Osteoblast (primary cell): ENCODE data around the gene SLC22A12. TPM values are rescaled to one million over a fixed set of nuclear protein-coding genes. Genes with fewer than 3 reads are reported as not detected.

Source experiments
- DNase-seq: peaks from one replicate; pipeline ENCODE4 v3.0.0; 2011; ENCODE audit warnings: low spot score, mixed read lengths; ENCODE audit not compliant: insufficient read length; ENCODE audit errors: missing footprints
- H2AFZ ChIP-seq: 2 replicates; pipeline ENCODE4 v1.6.0; 2011; ENCODE audit warnings: mild to moderate bottlenecking, low read length
- H3K27ac ChIP-seq: 2 replicates; pipeline ENCODE4 v1.5.1; 2011; ENCODE audit warnings: mild to moderate bottlenecking, low read depth, low read length, moderate library complexity
- H3K27me3 ChIP-seq: 2 replicates; pipeline ENCODE4 v1.6.0; 2012; ENCODE audit warnings: mild to moderate bottlenecking, control low read depth, inconsistent platforms, low read length, moderate library complexity; ENCODE audit not compliant: insufficient read depth
- H3K36me3 ChIP-seq: 2 replicates; pipeline ENCODE4 v1.5.1; 2011; ENCODE audit warnings: mild to moderate bottlenecking, low read length, control low read depth, moderate library complexity; ENCODE audit not compliant: insufficient read depth
- H3K4me1 ChIP-seq: 2 replicates; pipeline ENCODE4 v1.5.1; 2011; ENCODE audit warnings: mild to moderate bottlenecking, low read length, control low read depth, moderate library complexity; ENCODE audit not compliant: insufficient read depth
- H3K4me2 ChIP-seq: 2 replicates; pipeline ENCODE4 v1.6.0; 2011; ENCODE audit warnings: mild to moderate bottlenecking, low read length; ENCODE audit not compliant: insufficient read depth
- H3K4me3 ChIP-seq: fragments of 200-600 bp; sonication (generic); 3 replicates; pipeline ENCODE4 v1.5.1; 2012; ENCODE audit warnings: mild to moderate bottlenecking, low read length, inconsistent platforms; ENCODE audit not compliant: insufficient read depth
- H3K79me2 ChIP-seq: 2 replicates; pipeline ENCODE4 v1.6.0; 2012; ENCODE audit warnings: mild to moderate bottlenecking, low read length, control low read depth, inconsistent platforms; ENCODE audit not compliant: insufficient read depth
- H3K9me3 ChIP-seq: 2 replicates; pipeline ENCODE4 v1.5.1; 2011; ENCODE audit warnings: low read depth, low read length, control low read depth
- H4K20me1 ChIP-seq: 2 replicates; pipeline ENCODE4 v1.6.0; 2012; ENCODE audit warnings: mild to moderate bottlenecking, low read length, control low read depth; ENCODE audit not compliant: insufficient read depth
- total RNA-seq: library from RNA; depleted of rRNA; stranded (reverse); fragments of >200 nt; gene quantifications from 2 replicates; pipeline ENCODE4 v1.2.3, GENCODE V29; 2012
- TF ChIP-seq, protein P1 (sequence below): IDR thresholded peaks from 2 replicates; pipeline ENCODE4 v1.5.1; 2011; ENCODE audit warnings: mild to moderate bottlenecking, low read depth, low read length, moderate library complexity; ENCODE audit errors: extremely low read depth

The SLC22A12 gene
- total RNA-seq, 1 donor = not detected

DNA sequence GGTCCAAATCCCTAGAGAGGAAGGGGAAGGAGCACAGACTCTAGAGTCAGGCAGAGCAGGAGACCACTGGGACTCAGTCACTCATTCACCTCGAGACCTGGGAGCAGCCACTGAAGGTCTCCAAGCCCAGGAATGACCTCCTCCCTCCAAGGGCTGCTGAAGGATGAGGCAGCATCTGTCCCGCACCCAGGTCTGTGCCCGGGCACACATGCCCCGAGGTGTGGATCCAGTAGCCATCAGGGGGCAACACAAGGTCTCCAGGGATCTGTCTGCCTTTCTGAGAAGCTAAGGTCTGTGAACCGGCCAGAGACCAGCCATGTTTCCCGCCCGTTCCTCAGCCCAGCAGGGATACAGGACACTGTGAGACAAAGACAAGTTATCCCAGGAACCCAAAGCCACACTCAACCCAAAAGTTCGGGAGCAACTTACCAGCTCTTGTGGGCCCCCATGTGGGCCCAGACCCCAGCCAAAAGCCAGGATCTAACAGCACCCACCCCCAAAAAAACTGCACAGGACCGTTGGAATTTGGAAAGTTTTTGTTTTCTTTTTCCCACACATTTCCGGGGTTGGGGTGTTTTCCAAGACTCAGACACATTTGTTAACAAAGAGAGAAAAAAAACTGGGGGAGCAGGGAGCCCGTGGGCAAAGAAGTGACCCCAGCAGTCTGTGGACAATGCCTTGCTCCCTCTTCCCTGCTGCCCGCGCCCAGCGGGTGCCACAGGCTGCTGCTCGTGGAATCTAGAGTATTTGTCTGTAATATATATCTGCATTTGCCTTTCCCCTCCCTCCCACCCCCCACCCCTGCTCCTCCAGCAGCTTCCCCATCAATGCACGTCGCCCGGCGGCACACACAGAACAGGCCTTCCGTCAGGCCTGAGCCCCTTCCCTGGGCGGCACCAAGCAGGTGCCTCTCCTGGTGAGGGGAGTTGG, 14.9 kb downstream of the SLC22A12 start:
- no peaks in the 10 kb centered on the region for H3K79me2 ChIP-seq
- TF ChIP-seq, protein P1, sequence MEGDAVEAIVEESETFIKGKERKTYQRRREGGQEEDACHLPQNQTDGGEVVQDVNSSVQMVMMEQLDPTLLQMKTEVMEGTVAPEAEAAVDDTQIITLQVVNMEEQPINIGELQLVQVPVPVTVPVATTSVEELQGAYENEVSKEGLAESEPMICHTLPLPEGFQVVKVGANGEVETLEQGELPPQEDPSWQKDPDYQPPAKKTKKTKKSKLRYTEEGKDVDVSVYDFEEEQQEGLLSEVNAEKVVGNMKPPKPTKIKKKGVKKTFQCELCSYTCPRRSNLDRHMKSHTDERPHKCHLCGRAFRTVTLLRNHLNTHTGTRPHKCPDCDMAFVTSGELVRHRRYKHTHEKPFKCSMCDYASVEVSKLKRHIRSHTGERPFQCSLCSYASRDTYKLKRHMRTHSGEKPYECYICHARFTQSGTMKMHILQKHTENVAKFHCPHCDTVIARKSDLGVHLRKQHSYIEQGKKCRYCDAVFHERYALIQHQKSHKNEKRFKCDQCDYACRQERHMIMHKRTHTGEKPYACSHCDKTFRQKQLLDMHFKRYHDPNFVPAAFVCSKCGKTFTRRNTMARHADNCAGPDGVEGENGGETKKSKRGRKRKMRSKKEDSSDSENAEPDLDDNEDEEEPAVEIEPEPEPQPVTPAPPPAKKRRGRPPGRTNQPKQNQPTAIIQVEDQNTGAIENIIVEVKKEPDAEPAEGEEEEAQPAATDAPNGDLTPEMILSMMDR = no peak
- no peak overlapping the region for H3K4me3 ChIP-seq
- no peak overlapping the region for H2AFZ ChIP-seq
- no peak overlapping the region for H3K4me2 ChIP-seq
- no peaks in the 10 kb centered on the region for H3K36me3 ChIP-seq
- H4K20me1 ChIP-seq = peaks cover 7% of the 10 kb centered on the region
- H3K9me3 ChIP-seq = no peaks in the 10 kb centered on the region
- DNase-seq = peak; percentile 92
- no peak overlapping the region for H3K27ac ChIP-seq
- no peaks in the 10 kb centered on the region for H3K27me3 ChIP-seq
- H3K4me1 ChIP-seq = peaks cover 14% of the 10 kb centered on the region

DNA sequence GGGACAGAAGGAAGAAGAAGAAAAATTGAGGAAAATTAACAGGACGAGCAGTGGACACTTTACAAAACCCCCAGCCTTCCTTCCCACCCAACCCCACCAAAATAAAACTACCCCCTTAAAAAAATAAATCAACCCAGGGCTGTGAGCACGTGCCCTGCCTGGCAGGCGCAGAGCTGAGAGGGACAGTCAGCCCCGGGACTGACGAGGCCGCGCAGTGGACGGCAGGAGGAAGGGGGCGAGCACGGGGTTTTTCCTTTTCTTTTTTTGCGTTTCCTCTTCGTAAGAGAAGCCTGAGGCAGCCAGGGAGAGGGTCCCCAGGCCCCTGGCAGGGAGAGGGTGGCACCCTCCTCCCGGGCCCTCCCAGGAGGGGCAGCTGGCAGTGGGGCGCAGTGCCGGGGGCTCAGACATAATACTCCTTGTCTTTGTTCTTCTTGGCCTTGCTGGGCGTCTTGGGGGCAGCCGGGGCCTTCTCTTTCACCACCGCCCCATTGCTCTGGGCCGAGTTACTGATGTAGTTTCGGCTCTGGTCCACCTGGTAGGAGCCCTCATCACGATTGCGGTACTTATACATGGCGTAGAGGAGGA, 15.9 kb downstream of the SLC22A12 start:
- no peaks in the 10 kb centered on the region for H3K36me3 ChIP-seq
- H3K79me2 ChIP-seq = no peaks in the 10 kb centered on the region
- peak; percentile 79 for DNase-seq
- H2AFZ ChIP-seq = no peak overlapping the region
- H3K4me3 ChIP-seq = no peak overlapping the region
- H3K4me2 ChIP-seq = no peak overlapping the region
- H3K27ac ChIP-seq = no peak overlapping the region
- H3K27me3 ChIP-seq = no peaks in the 10 kb centered on the region
- TF ChIP-seq, protein P1 = no peak
- peaks cover 14% of the 10 kb centered on the region for H3K4me1 ChIP-seq
- H4K20me1 ChIP-seq = peaks cover 15% of the 10 kb centered on the region
- no peaks in the 10 kb centered on the region for H3K9me3 ChIP-seq

DNA sequence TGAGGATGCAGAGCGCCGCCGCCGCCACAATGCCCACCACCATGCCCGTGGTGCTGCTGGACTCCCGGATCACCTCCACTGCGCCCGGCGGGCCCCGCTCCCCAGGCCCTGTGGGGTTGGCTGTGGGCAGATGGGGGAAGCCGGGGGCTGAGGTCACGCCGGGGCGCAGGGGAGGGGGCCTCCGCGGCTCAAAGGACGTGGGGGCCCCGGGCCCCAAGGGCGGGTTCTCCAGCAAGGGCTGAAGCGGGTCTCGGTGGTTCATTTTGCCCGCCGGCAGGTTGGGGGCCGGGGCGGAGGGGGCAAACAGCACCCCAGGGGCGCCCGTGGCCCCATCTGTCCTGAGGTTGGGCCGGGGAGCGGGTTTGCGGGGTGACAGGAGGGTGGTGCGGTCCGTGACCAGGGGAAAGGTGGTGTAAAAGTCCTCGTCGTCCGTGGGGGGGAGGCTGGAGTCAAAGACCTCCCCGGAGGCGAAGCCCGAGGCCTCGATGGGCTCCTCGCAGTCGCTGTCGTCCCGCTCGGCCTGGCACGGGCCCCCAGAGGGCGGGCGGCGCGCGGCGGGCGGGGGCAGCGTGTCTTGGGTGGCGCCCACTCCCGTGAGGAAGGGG, 16.5 kb downstream of the SLC22A12 start:
- Histone ChIP-seq H3K27me3 (no peaks in the 10 kb centered on the region), H4K20me1 (peaks cover 17% of the 10 kb centered on the region), H3K79me2 (no peaks in the 10 kb centered on the region), H3K4me2 (no peak overlapping the region), H3K36me3 (no peaks in the 10 kb centered on the region), H3K4me3 (peak overlapping the region; percentile 25), H3K4me1 (peaks cover 14% of the 10 kb centered on the region), H3K27ac (no peak overlapping the region), H2AFZ (no peak overlapping the region), H3K9me3 (no peaks in the 10 kb centered on the region)
- TF ChIP-seq, protein P1 = no peak
- peak; percentile 65 for DNase-seq

DNA sequence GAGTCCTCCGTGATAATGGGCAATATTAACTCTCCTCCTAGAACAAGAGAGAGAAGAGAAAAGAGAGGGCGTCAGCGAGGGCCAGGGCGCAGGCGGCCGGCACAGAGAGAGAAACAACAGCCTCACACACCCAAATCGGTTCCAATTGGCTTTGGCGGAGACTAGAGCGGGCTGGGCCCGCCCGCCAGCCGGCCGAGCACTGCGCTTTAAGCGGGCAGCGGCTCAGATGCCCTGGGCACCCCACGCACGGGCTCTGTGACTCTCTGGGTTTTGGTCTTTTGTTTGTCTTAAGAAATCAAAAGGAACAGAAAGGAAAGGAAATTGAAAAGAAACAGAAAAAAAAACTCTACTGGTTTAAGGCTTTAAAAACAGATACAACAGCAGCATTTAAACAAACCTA, 17.0 kb downstream of the SLC22A12 start:
- Histone ChIP-seq H3K4me2 (peak overlapping the region; percentile 60), H4K20me1 (peaks cover 22% of the 10 kb centered on the region), H3K27me3 (no peaks in the 10 kb centered on the region), H3K4me3 (peak overlapping the region; percentile 25), H3K27ac (no peak overlapping the region), H3K9me3 (no peaks in the 10 kb centered on the region), H2AFZ (no peak overlapping the region), H3K36me3 (peaks cover 3% of the 10 kb centered on the region), H3K4me1 (peaks cover 14% of the 10 kb centered on the region), H3K79me2 (no peaks in the 10 kb centered on the region)
- peak; percentile 96 for DNase-seq
- TF ChIP-seq, protein P1 = no peak
